ENCODE measurements around the gene ABCA8.

- TF ChIP-seq CBX5 (IDR thresholded peaks at IDR 0.05; ENCODE audit: low read depth): no peak
- no peak for TF ChIP-seq GABPA (IDR thresholded peaks at IDR 0.05; ENCODE audit: low read depth)
Measured at GRCh38 chr17:68972119-68972704, 17.0 kb upstream of the ABCA8 start.

Data from GM12878 (cell line).